Erythroblast (primary cell): ENCODE results near the gene TPD52L1.
A peak's percentile ranks its signal among the peaks of the same experiment; 100 is the strongest.

Experiments
- DNase-seq, 2 experiments: peaks; one replicate each; lab custom pipeline; 2025; lab: John Stamatoyannopoulos, UW
- GATA1 ChIP-seq: IDR thresholded peaks from 2 replicates; pipeline ENCODE4 v1.6.1; 2011; ENCODE audit warnings: low read depth, mild to moderate bottlenecking, control low read depth, low read length, moderate library complexity
- POLR2A ChIP-seq: IDR thresholded peaks from 2 replicates; pipeline ENCODE4 v1.6.1; 2011; ENCODE audit warnings: mild to moderate bottlenecking, low read length

TPD52L1 gene

DNA sequence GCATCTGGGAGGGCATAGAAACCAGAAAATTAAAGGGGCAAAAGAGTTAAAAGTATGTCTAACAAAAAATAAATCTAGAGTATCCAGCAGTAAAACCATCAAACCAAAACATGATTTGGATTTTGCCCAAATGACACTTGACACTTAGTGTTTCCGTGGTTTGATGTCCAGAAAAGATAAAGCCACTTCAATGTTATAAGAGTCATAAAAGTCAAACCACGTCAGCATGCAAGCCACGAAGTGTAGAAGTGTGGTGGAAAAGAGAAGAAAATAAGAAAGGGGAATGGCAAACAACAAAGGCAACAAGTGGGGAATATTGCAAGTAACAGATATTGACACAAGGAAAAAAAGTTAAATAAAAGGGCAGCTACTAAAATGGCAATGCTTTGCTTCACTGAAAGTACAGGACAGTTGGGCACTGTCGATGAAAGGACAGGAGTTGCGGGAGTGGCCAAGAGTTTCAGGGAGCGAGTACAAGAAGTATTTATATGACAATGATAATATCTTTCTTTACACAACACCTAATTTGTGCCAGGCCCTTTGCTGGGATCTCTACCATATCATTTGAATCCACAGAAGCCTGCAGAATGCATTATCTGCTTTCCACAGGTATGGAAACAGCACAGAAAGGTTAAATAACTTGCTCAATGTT, 154.5 kb downstream of the TPD52L1 start:
- DNase-seq: peak; percentile 11 to 37
- TF ChIP-seq GATA1 (no peak), POLR2A (no peak)

DNA sequence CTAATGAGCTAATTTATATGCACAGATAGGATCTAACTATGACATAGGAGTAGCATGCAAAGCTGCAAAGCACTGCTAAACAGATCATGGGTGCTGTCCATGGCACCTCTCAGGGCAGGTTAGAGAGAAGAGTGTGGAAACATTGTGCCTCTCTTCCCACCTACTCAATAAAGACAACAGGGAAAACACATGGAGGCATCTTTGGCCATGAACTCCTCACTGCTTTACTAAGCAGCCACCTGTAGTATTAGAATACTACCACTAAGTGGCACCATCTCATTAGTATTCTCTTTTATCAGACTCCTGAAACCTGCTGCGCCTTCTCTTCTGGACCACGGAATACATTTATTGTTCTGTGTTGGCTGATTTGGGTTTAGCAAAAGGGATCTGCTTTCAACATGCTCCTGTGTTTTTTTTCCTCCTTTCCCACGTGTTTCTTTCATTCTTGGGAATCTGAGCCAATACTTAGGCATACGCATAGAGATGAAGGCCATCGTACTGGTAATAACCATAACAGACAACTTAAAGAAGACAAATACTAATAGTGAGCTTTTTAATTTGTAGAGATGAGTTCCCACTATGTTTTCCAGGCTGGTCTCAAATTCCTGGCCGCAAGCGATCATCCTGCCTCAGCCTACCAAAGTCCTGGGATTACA, 157.5 kb downstream of the TPD52L1 start:
- TF ChIP-seq GATA1: no peak
- TF ChIP-seq POLR2A: no peak
- peak; percentile 64 to 79 for DNase-seq

DNA sequence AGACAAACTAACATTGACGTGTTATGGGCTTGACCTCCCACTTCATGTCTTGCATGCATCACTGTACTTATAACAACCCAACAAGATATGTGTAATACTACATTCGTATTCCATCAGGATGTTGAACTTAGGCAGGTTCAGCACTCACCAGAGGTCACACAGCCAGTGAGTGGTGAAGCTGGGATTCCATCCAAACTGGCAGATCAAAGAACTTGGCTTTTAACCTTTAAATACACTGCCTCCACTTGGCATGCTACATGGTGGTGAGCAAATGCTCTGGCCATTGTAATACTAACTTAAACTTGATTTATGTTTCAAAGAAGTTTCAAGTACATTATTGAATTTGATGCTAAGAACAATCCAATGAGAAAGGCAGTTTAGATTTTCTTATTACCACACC, 158.9 kb downstream of the TPD52L1 start:
- DNase-seq: no peak
- TF ChIP-seq GATA1 (no peak), POLR2A (no peak)

DNA sequence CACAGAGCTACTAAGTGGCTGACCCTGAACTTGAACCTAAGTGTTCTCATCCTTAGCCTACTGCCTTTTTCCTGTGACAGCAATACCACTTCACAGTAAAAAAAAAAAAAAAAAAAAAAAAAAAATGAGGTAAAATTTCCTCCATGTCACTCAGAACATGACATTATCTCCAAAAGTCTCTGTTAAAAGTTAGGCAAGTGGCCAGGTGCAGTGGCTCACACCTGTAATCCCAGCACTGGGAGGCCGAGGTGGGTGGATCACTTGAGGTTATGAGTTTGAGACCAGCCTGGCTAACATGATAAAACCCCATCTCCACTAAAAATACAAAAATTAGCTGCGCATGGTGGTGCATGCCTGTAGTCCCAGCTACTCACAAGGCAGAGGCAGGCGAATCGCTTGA, 159.4 kb downstream of the TPD52L1 start:
- DNase-seq: no peak
- TF ChIP-seq POLR2A (no peak), GATA1 (no peak)
